KMS-11 (cell line): ENCODE data around the gene EPN3.

Experiments
- H2AFZ ChIP-seq: fragments of 200-600 bp; sonication (generic); 2 replicates; pipeline ENCODE4 v1.6.1; 2016; ENCODE audit warnings: antibody characterized with exemption, mixed run types, low read depth
- H3K27ac ChIP-seq: fragments of 200-600 bp; sonication (generic); 2 replicates; pipeline ENCODE4 v1.6.1; 2016; ENCODE audit warnings: mild to moderate bottlenecking, mixed run types
- H3K27me3 ChIP-seq: fragments of 200-600 bp; sonication (generic); 2 replicates; pipeline ENCODE4 v1.6.1; 2017; ENCODE audit warnings: mild to moderate bottlenecking, low read depth, mixed run types, moderate library complexity; ENCODE audit not compliant: insufficient read depth
- H3K36me3 ChIP-seq: fragments of 200-600 bp; sonication (generic); 2 replicates; pipeline ENCODE4 v1.6.1; 2017; ENCODE audit warnings: mild to moderate bottlenecking, mixed run types; ENCODE audit not compliant: insufficient read depth
- H3K4me1 ChIP-seq: fragments of 200-600 bp; sonication (generic); 2 replicates; pipeline ENCODE4 v1.6.1; 2016; ENCODE audit warnings: mild to moderate bottlenecking, low read depth, mixed run types; ENCODE audit not compliant: poor library complexity, severe bottlenecking
- H3K4me2 ChIP-seq: fragments of 200-600 bp; sonication (generic); 2 replicates; pipeline ENCODE4 v1.7.0; 2016; ENCODE audit warnings: mild to moderate bottlenecking, mixed run types
- H3K4me3 ChIP-seq: fragments of 200-600 bp; sonication (generic); IDR thresholded peaks from 2 replicates; pipeline ENCODE4 v1.6.1; 2017; ENCODE audit warnings: low read depth, low read length, mixed read lengths; ENCODE audit not compliant: insufficient read depth
- H3K79me2 ChIP-seq: fragments of 200-600 bp; sonication (generic); 2 replicates; pipeline ENCODE4 v1.6.1; 2016; ENCODE audit warnings: low read depth, mixed run types; ENCODE audit not compliant: insufficient read depth
- H3K9ac ChIP-seq: fragments of 200-600 bp; sonication (generic); 2 replicates; pipeline ENCODE4 v1.6.1; 2016; ENCODE audit warnings: mild to moderate bottlenecking, mixed run types
- H4K20me1 ChIP-seq: fragments of 200-600 bp; sonication (generic); 2 replicates; pipeline ENCODE4 v1.6.1; 2016; ENCODE audit warnings: mild to moderate bottlenecking, mixed run types; ENCODE audit not compliant: insufficient read depth
- CTCF ChIP-seq: fragments of 200-600 bp; sonication (generic); conservative IDR thresholded peaks from 2 replicates; pipeline ENCODE4 v1.6.1; 2017; ENCODE audit warnings: low read depth, mild to moderate bottlenecking, antibody characterized with exemption, low read length, moderate library complexity, mixed read lengths

Gene EPN3

GRCh38 chr17:50554201-50554600 is 21.7 kb downstream of the EPN3 start:
- Histone ChIP-seq H3K27ac (no peak overlapping the region), H3K9ac (no peak overlapping the region), H3K79me2 (no peaks in the 10 kb centered on the region), H4K20me1 (no peaks in the 10 kb centered on the region), H2AFZ (no peak overlapping the region), H3K4me3 (no peak overlapping the region), H3K4me2 (no peak overlapping the region), H3K27me3 (peaks cover 5% of the 10 kb centered on the region; the same call in 1 of the 2 replicates), H3K4me1 (no peaks in the 10 kb centered on the region), H3K36me3 (no peaks in the 10 kb centered on the region)
- TF ChIP-seq CTCF: no peak

- H2AFZ ChIP-seq: no peak overlapping the region
- H3K9ac ChIP-seq: no peak overlapping the region
- no peak overlapping the region for H3K4me3 ChIP-seq
- H3K27me3 ChIP-seq: peaks cover 17% of the 10 kb centered on the region; the same call in 1 of the 2 replicates
- no peak overlapping the region for H3K27ac ChIP-seq
- H3K4me2 ChIP-seq: no peak overlapping the region
- H3K36me3 ChIP-seq: no peaks in the 10 kb centered on the region
- H3K79me2 ChIP-seq: no peaks in the 10 kb centered on the region
- no peak for TF ChIP-seq CTCF
- peaks cover 9% of the 10 kb centered on the region for H3K4me1 ChIP-seq
- H4K20me1 ChIP-seq: no peaks in the 10 kb centered on the region
Measured at GRCh38 chr17:50556803-50557202, 24.3 kb downstream of the EPN3 start.

- no peak for TF ChIP-seq CTCF
- no peaks in the 10 kb centered on the region for H4K20me1 ChIP-seq
- no peaks in the 10 kb centered on the region for H3K79me2 ChIP-seq
- H3K36me3 ChIP-seq: no peaks in the 10 kb centered on the region
- H3K27ac ChIP-seq: no peak overlapping the region
- H2AFZ ChIP-seq: no peak overlapping the region
- no peak overlapping the region for H3K4me3 ChIP-seq
- H3K27me3 ChIP-seq: peaks cover 24% of the 10 kb centered on the region
- no peak overlapping the region for H3K4me2 ChIP-seq
- peaks cover 9% of the 10 kb centered on the region for H3K4me1 ChIP-seq
- no peak overlapping the region for H3K9ac ChIP-seq
Measured at GRCh38 chr17:50557630-50558029, 25.1 kb downstream of the EPN3 start.

DNA sequence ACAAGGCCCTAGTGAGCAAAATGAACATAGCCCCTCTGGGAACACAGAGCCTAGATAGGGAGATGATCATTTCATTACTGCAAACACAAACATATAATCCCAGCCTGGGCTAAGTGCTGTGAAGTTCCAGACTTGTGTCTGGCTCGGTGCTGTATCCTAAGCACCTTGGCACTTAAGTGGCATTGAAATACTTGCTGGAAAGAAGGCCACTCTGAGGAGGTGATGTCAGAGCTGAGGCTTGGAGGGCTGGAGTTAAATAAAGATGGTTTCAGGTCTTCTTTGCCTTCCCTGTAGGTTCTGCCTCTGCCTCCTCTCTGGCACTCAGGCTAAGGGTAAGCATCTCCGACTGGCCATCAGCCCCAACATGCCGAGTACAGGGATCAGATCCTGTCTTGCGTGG is 25.6 kb downstream of the EPN3 start:
- Histone ChIP-seq H2AFZ (no peak overlapping the region), H3K4me2 (no peak overlapping the region), H3K9ac (no peak overlapping the region), H4K20me1 (no peaks in the 10 kb centered on the region), H3K27me3 (peaks cover 28% of the 10 kb centered on the region), H3K4me1 (peaks cover 9% of the 10 kb centered on the region), H3K79me2 (no peaks in the 10 kb centered on the region), H3K27ac (no peak overlapping the region), H3K36me3 (no peaks in the 10 kb centered on the region), H3K4me3 (no peak overlapping the region)
- TF ChIP-seq CTCF: no peak
